DMS 273 (cell line): ENCODE results near the gene JMJD7.

Experiments
- DNase-seq: peaks from one replicate; lab custom pipeline; 2025; ENCODE audit not compliant: unreplicated experiment; lab: John Stamatoyannopoulos, UW

The JMJD7 gene

DNA sequence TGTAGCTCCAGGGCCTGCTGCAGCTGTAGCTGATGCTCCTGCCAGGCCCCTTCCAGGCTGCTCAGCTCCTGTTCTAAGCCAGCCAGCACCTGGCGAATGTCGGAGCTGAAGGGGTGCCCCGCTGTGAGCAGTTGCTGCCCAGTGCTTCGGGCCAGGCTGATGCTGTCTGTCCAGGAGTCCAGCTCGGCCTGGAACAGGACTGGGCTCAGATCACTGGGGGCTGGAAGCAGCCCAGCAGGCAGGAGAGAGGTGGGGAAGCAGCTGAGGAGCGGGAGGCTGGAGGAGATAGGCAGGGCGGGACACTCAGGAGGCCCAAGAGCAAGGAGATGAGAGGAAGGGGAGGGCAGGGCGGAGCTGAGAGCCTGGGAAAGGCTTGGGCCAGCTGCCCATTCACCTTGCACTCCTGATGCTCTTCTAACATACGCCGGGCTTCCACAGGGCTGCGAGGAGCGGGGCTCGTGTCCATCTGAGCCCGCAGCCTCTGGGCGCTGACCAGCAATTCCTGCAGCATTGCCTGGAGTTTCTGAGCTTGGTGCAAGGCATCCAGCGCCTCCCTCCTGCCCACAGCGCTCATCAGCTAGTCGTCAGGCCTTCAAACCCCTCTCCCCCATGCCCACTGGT is 34.0 kb downstream of the JMJD7 start:
- DNase-seq, result no peak

GRCh38 chr15:41862515-41863116 is 34.7 kb downstream of the JMJD7 start:
- no peak for DNase-seq

- DNase-seq, result no peak
Measured at GRCh38 chr15:41865490-41866055, 37.7 kb downstream of the JMJD7 start.

DNA sequence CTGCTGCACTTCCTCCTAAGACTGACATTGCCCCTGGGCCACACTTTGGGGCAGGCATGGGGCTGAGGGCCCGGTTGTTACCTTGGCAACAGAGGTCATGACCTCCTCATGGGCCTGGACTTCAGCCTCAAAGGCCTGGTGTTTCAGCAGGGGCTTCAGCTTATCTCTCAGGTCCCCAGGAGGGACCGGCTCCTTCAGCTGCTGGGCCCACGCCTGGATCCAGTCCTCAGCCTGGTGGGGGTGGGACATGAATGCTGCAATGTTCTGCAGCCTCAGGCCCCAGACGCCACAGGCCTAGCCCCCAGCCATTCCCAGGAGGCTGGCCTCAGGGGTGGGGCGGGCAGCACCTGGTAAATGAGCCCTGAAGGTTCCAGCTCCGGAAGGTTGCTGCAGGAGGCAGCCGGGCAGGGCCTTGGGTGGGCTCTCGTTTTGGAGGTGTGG is 38.4 kb downstream of the JMJD7 start:
- DNase-seq, result no peak

GRCh38 chr15:41866872-41867579 is 39.1 kb downstream of the JMJD7 start:
- no peak for DNase-seq

DNA sequence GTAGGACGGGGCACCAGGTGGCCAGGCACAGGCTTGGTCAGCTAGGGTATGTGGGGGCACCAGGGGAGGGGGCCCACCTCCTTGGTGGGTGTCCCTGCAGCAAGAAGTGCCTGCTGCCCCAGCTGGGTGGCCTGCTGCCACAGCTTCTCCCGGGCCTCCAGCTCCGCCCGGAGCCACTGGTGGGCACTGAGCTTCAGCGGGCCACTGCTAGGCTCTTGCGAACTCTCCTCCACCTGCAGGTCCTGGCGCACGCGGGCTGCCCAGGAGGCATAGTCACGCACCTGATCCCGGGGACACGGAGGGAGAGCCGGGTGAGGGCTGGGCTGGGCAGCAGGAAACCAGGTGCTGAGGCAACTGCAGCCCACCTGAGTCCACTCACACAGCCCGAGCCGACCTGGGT is 40.4 kb downstream of the JMJD7 start:
- DNase-seq, result no peak

DNA sequence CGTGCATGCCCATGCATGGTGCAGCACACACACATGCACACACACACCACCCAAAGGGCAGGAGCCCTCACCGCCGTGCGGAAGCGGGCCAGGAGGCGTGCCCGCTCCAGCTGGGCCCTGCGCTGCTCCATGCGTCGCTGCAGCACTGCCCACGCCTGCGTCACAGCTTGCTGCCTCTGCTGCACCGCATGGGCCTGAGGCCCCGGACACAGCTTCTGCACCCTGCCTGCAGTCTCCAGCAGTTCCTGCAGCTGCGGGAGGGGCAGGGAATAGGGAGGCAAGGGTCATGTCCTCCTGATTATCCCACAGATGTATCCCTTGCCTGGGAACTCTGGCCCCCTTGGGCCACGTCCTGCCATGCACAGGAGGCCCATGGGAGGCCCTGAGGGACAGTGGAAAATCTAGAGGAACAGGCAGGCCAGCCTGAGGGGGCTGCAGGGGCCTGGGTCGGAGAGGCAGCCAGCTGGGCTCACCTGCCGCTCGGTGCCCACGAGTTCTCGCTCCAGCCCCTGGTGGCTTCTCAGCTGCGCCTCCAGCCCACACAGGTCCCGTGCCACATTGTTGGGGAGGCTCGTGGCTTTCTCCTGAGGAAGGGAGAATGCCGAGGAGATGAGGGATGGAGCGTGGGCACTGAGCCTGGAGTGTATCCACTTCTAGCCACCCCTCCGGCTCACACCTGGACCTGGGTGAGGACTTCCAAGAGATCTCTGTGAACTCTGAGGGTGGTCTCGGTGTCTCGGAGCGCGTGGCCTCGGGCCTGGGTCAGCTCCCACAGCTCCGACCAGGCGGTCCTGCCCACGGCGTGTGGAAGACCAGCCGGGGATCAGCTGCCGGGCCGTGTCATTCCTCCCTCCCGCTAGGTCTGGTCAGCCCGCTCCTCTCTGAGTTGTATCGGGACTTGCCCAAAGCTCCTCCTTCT is 42.1 kb downstream of the JMJD7 start:
- no peak for DNase-seq

- no peak for DNase-seq
Measured at GRCh38 chr15:41870689-41871081, 42.8 kb downstream of the JMJD7 start.

GRCh38 chr15:41871175-41871905 is 43.4 kb downstream of the JMJD7 start:
- DNase-seq, result no peak

- no peak for DNase-seq
Measured at GRCh38 chr15:41872166-41872747, 44.4 kb downstream of the JMJD7 start.

DNA sequence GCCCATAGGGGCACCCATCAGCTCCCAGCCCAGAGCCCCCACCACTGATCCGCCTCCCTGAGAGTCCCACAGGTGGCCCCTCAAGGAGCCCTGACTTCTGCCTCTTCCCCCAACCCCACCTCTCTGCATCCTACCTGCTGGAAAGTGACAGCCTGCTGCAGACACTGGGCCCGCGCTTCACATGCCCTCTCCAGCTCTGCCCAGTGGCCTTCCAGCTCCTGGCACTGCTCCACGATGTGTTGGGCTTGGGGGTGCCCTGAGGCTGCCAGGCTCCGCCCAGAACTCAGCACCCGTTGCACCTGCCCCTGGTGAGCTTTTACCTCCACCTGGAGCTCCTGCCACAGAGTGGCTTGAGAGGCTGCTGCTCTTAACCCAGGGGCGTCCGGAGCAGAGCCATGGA is 45.8 kb downstream of the JMJD7 start:
- DNase-seq, result no peak

DNA sequence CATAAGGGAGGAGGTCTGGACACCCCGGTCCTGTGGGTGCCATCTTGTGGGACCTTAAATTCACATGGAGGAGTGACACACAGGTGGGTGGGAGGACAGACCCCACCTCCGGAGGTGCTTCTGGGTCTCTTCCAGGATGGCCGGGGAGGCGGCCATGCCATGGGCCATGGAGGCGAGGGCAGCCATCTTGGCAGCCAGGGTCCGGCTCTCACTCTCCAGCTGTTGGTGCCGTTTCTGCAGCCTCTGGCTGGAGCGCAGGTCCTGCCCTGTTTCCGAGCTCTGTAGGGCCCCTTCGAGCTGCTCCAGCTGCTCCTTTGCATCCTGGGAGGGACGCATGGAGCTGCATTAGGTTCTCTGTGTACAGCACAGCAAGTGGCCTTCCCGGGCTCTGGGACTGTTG is 46.8 kb downstream of the JMJD7 start:
- DNase-seq, result no peak

GRCh38 chr15:41876007-41876406 is 48.1 kb downstream of the JMJD7 start:
- no peak for DNase-seq

DNA sequence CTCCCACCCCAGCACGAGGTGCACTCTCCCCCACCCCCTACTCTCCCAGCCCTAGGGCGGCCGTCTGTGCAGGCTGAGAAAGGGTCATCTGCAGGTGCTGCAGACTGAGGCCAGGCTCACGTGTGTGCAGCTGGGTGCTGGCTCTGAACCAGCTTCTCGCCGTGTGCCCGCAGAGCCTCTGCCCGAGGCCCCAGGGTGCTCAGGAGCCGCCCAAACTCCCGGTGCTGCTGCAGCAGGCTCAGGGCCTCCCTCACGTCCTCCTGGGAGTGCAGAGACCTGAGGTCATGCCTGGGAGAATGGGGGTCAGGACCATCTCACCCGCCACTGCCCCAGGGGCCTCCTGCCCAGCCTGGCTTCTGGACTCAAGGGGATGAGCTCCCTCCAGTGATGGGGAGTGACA is 48.8 kb downstream of the JMJD7 start:
- DNase-seq, result no peak

DNA sequence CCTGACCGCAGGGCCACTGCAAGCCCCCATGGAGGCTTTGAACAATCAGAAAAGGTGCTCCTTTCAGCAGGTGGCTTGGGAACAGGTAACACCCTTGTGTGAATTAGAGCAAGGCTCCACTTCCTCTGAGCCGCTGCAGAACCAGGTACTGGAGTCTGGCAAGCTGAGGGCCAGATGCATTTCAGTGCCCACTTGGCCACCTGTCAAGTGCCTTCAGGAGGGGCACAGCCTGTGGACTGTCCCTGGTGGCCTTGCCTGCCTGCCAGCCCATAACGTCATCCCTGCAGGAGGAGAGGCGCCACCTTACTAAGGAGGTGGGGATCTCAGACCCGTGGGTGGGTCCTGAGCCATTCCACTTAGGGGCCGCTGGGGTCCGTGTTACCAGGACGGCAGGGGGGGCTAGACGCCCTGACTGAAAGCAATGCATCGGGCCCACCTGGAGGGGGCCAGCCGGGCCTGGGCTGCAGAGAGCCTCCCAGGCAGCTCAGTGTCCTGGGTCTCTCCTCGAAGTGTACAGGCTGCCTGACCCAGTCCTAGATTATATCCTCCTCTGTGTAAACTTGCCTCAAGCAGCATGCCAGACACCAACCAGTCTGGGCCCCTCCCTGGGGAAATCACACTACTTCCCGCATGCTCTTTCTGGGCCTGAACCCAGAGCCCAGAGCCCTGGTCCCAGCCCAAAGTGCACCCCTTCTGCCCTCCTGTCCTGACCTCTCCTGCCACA is 49.9 kb downstream of the JMJD7 start:
- peak; percentile 57 for DNase-seq

DNA sequence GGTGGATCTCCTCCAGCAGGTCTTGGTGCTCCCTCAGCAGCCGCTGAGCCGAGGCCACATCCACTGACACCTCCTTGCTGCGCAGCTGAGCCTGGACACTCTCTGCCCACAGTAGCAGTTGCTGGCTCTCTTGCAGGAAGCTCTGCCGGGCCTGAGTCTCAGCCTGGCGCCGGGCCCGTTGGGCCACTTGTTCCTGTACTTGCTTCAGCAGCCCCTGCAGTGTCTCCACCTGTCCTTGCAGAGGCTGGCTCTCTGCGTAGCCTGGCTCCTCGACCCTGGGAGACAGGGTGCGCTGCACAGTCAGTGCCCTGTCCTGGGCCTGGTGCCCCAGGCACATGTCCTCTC is 50.4 kb downstream of the JMJD7 start:
- DNase-seq, result peak; percentile 57

GRCh38 chr15:41879321-41879845 is 51.5 kb downstream of the JMJD7 start:
- no peak for DNase-seq

DNA sequence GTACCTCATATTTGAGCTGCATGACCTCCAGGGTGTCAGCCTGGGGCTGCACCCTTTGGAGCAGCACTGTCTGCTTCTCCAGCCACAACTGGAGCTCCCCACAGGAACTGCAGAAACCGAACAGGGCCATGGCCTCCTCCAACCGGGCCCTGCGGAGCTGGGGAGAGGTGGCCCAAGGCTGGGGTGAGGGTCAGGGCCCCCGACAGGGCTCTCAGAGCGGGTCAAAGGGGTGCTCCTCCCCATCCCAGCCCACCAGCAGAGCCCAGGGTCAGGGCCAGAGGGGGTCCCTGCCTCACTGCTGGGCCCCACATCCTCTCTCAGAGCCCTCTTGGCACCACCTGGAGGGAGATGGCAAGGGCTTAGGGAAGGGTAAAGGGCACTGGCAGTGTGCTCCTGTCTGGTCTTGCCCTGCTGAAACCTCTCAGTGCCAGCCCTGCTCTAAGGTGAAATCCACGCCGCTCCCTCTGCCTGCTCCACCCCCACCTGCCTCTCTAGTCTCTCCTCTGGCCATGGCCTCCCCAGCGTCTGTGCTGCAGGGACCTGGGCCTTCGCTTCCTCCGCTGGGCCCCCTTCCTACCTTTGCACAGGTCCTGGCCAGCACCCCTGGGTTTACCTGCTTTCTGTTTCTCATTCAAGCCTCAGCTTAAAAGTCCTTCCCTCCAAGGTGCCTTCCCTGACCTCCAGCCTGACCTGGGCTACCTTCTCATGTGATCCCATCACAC is 52.4 kb downstream of the JMJD7 start:
- DNase-seq, result no peak

- no peak for DNase-seq
Measured at GRCh38 chr15:41881086-41881485, 53.2 kb downstream of the JMJD7 start.
